ENCODE measurements around the gene KAZN. TPM values are rescaled to one million over a fixed set of nuclear protein-coding genes. Genes with fewer than 3 reads are reported as not detected.

The KAZN gene
- polyA plus RNA-seq, 2 of the 4 experiments (the other 2 are of a cell fraction): 1.3 to 1.9 TPM

DNA sequence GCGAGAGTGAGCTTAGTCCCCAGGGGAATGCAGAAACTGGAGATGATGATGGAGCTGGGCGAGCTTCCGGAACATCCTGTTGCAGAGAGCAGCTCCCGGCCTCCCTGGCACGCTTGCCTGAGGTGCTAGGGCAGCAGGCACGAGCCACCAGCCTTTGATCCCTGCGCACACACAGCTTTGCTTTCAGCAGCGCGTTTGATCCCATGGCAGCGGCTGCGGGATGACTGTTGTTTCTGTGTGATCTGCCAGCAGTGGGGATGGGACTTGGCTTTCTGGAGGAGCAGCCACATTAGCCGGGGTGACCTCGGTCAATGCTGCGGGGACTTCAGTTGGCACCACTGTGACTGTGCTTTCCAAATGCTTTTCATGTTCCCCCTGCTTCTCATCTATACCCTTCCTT, 193.2 kb downstream of the KAZN start (continued):
- TF ChIP-seq USF2 (IDR thresholded peaks at IDR 0.05) (no peak), CHD4 (IDR thresholded peaks at IDR 0.05; ENCODE audit: borderline replicate concordance) (no peak), HDAC2 (IDR thresholded peaks at IDR 0.05) (no peak)

GRCh38 chr1:14794136-14794768, 195.8 kb downstream of the KAZN start:
- Histone ChIP-seq H3K27ac (no peak overlapping the region), H3K4me2 (no peak overlapping the region), H3K9me3 (no peaks in the 10 kb centered on the region), H3K4me1 (no peaks in the 10 kb centered on the region), H3K4me3 (no peak overlapping the region)
- ATAC-seq: no peak
- ChIA-PET POLR2A (no interaction called here), CTCF (interaction anchor here (2.5 kb wide), 1 partner anchor 12 kb away, joined by 5 read pairs; no protein-coding TSS in a partner anchor)
- no peak for FAIRE-seq
- WGBS (ENCODE audit: missing lambda C conversion rate): 52% methylated on average over 5 of the region's 7 CpGs
- no peak for TF ChIP-seq RAD21 (conservative IDR thresholded peaks at IDR 0.05 in 1 of 2, IDR thresholded peaks at IDR 0.05 in 1 of 2)
- TF ChIP-seq MAZ (IDR thresholded peaks at IDR 0.05; ENCODE audit: borderline replicate concordance, low read depth, low read length): no peak
- no peak for TF ChIP-seq HOXA7 (CRISPR knock-in tag; IDR thresholded peaks at IDR 0.05)
- no peak for TF ChIP-seq CBX8 (IDR thresholded peaks at IDR 0.05)
- no peak for TF ChIP-seq TFCP2L1 (CRISPR knock-in tag; IDR thresholded peaks at IDR 0.05)
- TF ChIP-seq SREBF2 (IDR thresholded peaks at IDR 0.05): no peak
- no peak for TF ChIP-seq SMC3 (IDR thresholded peaks at IDR 0.05)
- TF ChIP-seq ESRRA (IDR thresholded peaks at IDR 0.05; ENCODE audit: borderline replicate concordance, low read length): no peak
- TF ChIP-seq JUNB (IDR thresholded peaks at IDR 0.05): no peak
- DNase-seq (ENCODE audit: low read depth in 1 of 2, low spot score in 1 of 2): no peak

GRCh38 chr1:14794906-14795305, 196.4 kb downstream of the KAZN start:
- TF ChIP-seq ELK1 (IDR thresholded peaks at IDR 0.05; ENCODE audit: low read depth, low read length) (no peak), RCOR1 (IDR thresholded peaks at IDR 0.05; ENCODE audit: low read depth, low read length) (no peak), ZNF302 (CRISPR knock-in tag; IDR thresholded peaks at IDR 0.05) (no peak), CBX8 (IDR thresholded peaks at IDR 0.05) (no peak), GATA3 (IDR thresholded peaks at IDR 0.05; ENCODE audit: borderline replicate concordance) (no peak), USF2 (IDR thresholded peaks at IDR 0.05) (no peak), HOXB5 (CRISPR knock-in tag; IDR thresholded peaks at IDR 0.05) (no peak), ZFP36 (IDR thresholded peaks at IDR 0.05; ENCODE audit: borderline replicate concordance, partially characterized antibody) (no peak), POLR2AphosphoS2 (conservative IDR thresholded peaks at IDR 0.05; ENCODE audit: low read length) (no peak), SREBF2 (IDR thresholded peaks at IDR 0.05) (no peak), JUN (IDR thresholded peaks at IDR 0.05) (no peak), EHMT2 (IDR thresholded peaks at IDR 0.05; ENCODE audit: low read depth) (no peak), TP53 (CRISPR knock-in tag; IDR thresholded peaks at IDR 0.05) (no peak), EP300 (IDR thresholded peaks at IDR 0.05) (no peak), CHD4 (IDR thresholded peaks at IDR 0.05; ENCODE audit: borderline replicate concordance) (no peak), MAZ (IDR thresholded peaks at IDR 0.05; ENCODE audit: borderline replicate concordance, low read depth, low read length) (no peak), HOXB13 (CRISPR knock-in tag; IDR thresholded peaks at IDR 0.05; ENCODE audit: low read depth) (no peak)
- TF ChIP-seq, protein P1, sequence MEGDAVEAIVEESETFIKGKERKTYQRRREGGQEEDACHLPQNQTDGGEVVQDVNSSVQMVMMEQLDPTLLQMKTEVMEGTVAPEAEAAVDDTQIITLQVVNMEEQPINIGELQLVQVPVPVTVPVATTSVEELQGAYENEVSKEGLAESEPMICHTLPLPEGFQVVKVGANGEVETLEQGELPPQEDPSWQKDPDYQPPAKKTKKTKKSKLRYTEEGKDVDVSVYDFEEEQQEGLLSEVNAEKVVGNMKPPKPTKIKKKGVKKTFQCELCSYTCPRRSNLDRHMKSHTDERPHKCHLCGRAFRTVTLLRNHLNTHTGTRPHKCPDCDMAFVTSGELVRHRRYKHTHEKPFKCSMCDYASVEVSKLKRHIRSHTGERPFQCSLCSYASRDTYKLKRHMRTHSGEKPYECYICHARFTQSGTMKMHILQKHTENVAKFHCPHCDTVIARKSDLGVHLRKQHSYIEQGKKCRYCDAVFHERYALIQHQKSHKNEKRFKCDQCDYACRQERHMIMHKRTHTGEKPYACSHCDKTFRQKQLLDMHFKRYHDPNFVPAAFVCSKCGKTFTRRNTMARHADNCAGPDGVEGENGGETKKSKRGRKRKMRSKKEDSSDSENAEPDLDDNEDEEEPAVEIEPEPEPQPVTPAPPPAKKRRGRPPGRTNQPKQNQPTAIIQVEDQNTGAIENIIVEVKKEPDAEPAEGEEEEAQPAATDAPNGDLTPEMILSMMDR (IDR thresholded peaks at IDR 0.05): no peak
- TF ChIP-seq, protein P2, sequence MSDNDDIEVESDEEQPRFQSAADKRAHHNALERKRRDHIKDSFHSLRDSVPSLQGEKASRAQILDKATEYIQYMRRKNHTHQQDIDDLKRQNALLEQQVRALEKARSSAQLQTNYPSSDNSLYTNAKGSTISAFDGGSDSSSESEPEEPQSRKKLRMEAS (IDR thresholded peaks at IDR 0.05): no peak
- TF ChIP-seq, protein P3, sequence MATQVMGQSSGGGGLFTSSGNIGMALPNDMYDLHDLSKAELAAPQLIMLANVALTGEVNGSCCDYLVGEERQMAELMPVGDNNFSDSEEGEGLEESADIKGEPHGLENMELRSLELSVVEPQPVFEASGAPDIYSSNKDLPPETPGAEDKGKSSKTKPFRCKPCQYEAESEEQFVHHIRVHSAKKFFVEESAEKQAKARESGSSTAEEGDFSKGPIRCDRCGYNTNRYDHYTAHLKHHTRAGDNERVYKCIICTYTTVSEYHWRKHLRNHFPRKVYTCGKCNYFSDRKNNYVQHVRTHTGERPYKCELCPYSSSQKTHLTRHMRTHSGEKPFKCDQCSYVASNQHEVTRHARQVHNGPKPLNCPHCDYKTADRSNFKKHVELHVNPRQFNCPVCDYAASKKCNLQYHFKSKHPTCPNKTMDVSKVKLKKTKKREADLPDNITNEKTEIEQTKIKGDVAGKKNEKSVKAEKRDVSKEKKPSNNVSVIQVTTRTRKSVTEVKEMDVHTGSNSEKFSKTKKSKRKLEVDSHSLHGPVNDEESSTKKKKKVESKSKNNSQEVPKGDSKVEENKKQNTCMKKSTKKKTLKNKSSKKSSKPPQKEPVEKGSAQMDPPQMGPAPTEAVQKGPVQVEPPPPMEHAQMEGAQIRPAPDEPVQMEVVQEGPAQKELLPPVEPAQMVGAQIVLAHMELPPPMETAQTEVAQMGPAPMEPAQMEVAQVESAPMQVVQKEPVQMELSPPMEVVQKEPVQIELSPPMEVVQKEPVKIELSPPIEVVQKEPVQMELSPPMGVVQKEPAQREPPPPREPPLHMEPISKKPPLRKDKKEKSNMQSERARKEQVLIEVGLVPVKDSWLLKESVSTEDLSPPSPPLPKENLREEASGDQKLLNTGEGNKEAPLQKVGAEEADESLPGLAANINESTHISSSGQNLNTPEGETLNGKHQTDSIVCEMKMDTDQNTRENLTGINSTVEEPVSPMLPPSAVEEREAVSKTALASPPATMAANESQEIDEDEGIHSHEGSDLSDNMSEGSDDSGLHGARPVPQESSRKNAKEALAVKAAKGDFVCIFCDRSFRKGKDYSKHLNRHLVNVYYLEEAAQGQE (IDR thresholded peaks at IDR 0.05): no peak
- FAIRE-seq (no peak), DNase-seq (ENCODE audit: low read depth in 1 of 2, low spot score in 1 of 2) (no peak), ATAC-seq (no peak)
- H3K4me3 ChIP-seq: no peak overlapping the region
- no peaks in the 10 kb centered on the region for H3K4me1 ChIP-seq
- 54% methylated on average over 5 of the region's 5 CpGs for WGBS (ENCODE audit: missing lambda C conversion rate)
- no peak overlapping the region for H3K27ac ChIP-seq
- ChIA-PET POLR2A (no interaction called here), CTCF (interaction anchor here (2.5 kb wide), 1 partner anchor 12 kb away, joined by 5 read pairs; no protein-coding TSS in a partner anchor)
- no peaks in the 10 kb centered on the region for H3K9me3 ChIP-seq
- H3K4me2 ChIP-seq: no peak overlapping the region

Measured in A549 (cell line).